Fibroblast of gingiva (primary cell): ENCODE results near the gene NGEF.
"Not testable (repeated sequence)": the region's sequence is repeated elsewhere in the genome, so short reads cannot be mapped to it uniquely, and the experiment has no call there.

Experiments used
- DNase-seq: peaks from one replicate; pipeline ENCODE4 v3.0.0-alpha.2; 2011; ENCODE audit warnings: low read depth

The NGEF gene

GRCh38 chr2:232870766-232871371, 142.2 kb downstream of the NGEF start:
- no peak for DNase-seq

GRCh38 chr2:232870018-232870765, 142.9 kb downstream of the NGEF start, which contains the start of gene SNORC:
SNORC (plus strand) TSS chr2:232870264; CDS start chr2:232870342, 78 bp downstream.
- DNase-seq: no peak

- no peak for DNase-seq
Measured at GRCh38 chr2:232869138-232870017, 143.7 kb downstream of the NGEF start.

- DNase-seq: no peak
Measured at GRCh38 chr2:232866104-232866503, 147.0 kb downstream of the NGEF start.

GRCh38 chr2:232865165-232865564, 147.9 kb downstream of the NGEF start:
- DNase-seq: no peak

- DNase-seq: no peak
Measured at GRCh38 chr2:232863996-232864395, 149.1 kb downstream of the NGEF start.

GRCh38 chr2:232861353-232861752, 151.7 kb downstream of the NGEF start:
- no peak for DNase-seq

- no peak for DNase-seq
Measured at GRCh38 chr2:232860593-232861241, 152.3 kb downstream of the NGEF start.

- DNase-seq: no peak
Measured at GRCh38 chr2:232859385-232859916, 153.6 kb downstream of the NGEF start.

GRCh38 chr2:232857158-232857563, 155.9 kb downstream of the NGEF start:
- DNase-seq: peak; percentile 36

- peak; percentile 70 for DNase-seq
Measured at GRCh38 chr2:232854082-232854481, 159.0 kb downstream of the NGEF start.

GRCh38 chr2:232852676-232853075, 160.4 kb downstream of the NGEF start:
- DNase-seq: no peak

GRCh38 chr2:232852081-232852480, 161.0 kb downstream of the NGEF start:
- DNase-seq: not testable (repeated sequence)

GRCh38 chr2:232850039-232850438, 163.0 kb downstream of the NGEF start:
- DNase-seq: no peak

- no peak for DNase-seq
Measured at GRCh38 chr2:232846055-232846454, 167.0 kb downstream of the NGEF start.

GRCh38 chr2:232843834-232844233, 169.2 kb downstream of the NGEF start:
- DNase-seq: no peak

- DNase-seq: no peak
Measured at GRCh38 chr2:232842689-232843088, 170.4 kb downstream of the NGEF start.

- no peak for DNase-seq
Measured at GRCh38 chr2:232839411-232840079, 173.5 kb downstream of the NGEF start.

GRCh38 chr2:232838406-232838874, 174.6 kb downstream of the NGEF start:
- DNase-seq: no peak

- DNase-seq: no peak
Measured at GRCh38 chr2:232836934-232837333, 176.1 kb downstream of the NGEF start.

GRCh38 chr2:232835687-232836208, 177.3 kb downstream of the NGEF start:
- DNase-seq: no peak
